Fibroblast of lung (primary cell): Measurements from ENCODE around the gene L2HGDH. TPM values are rescaled to one million over a fixed set of nuclear protein-coding genes. Genes with fewer than 3 reads are reported as not detected.

Experiments used
- DNase-seq, 2 donors: peaks; one replicate each; pipeline versions ENCODE4 v3.0.0 to v3.0.0-alpha.2; 2010; ENCODE audit warnings: low read depth in 2 of 2
- H2AFZ ChIP-seq: 2 replicates; pipeline ENCODE4 v1.5.1; 2012; ENCODE audit warnings: low read length, control low read depth, inconsistent platforms
- H3K27ac ChIP-seq: 2 replicates; pipeline ENCODE4 v1.5.1; 2011; ENCODE audit warnings: low read length, control low read depth; ENCODE audit not compliant: insufficient read depth
- H3K27me3 ChIP-seq: 2 replicates; pipeline ENCODE4 v1.5.1; 2011; ENCODE audit warnings: mild to moderate bottlenecking, low read length; ENCODE audit not compliant: control insufficient read depth, insufficient read depth
- H3K36me3 ChIP-seq: 2 replicates; pipeline ENCODE4 v1.5.1; 2011; ENCODE audit warnings: low read length; ENCODE audit not compliant: control insufficient read depth, insufficient read depth
- H3K4me1 ChIP-seq: 2 replicates; pipeline ENCODE4 v1.5.1; 2011; ENCODE audit warnings: low read length; ENCODE audit not compliant: control insufficient read depth, insufficient read depth; ENCODE audit errors: extremely low read depth
- H3K4me2 ChIP-seq: 2 replicates; pipeline ENCODE4 v1.5.1; 2011; ENCODE audit warnings: low read length, control low read depth; ENCODE audit not compliant: insufficient read depth; ENCODE audit errors: extremely low read depth
- H3K4me3 ChIP-seq, 4 experiments: fragments of 200-600 bp in 1 of 4; sonication (generic) in 1 of 4; replicated peaks in 1 of 4; 2 replicates each; pipeline ENCODE4 v1.5.1; 2011 to 2016; ENCODE audit warnings: low read length in 4 of 4, low read depth in 3 of 4, mild to moderate bottlenecking in 3 of 4, control low read depth in 2 of 4, inconsistent platforms in 1 of 4, mixed read lengths in 1 of 4; ENCODE audit not compliant: insufficient read depth in 1 of 4; ENCODE audit errors: control extremely low read depth in 1 of 4
- H3K79me2 ChIP-seq: 2 replicates; pipeline ENCODE4 v1.5.1; 2012; ENCODE audit warnings: mild to moderate bottlenecking, low read length, inconsistent platforms; ENCODE audit not compliant: control insufficient read depth, insufficient read depth
- H3K9ac ChIP-seq: 2 replicates; pipeline ENCODE4 v1.5.1; 2011; ENCODE audit warnings: mild to moderate bottlenecking, low read length, control low read depth; ENCODE audit not compliant: insufficient read depth
- H3K9me3 ChIP-seq: 2 replicates; pipeline ENCODE4 v1.5.1; 2012; ENCODE audit warnings: low read depth, low read length; ENCODE audit not compliant: control insufficient read depth, insufficient read depth
- H4K20me1 ChIP-seq: 2 replicates; pipeline ENCODE4 v1.5.1; 2011; ENCODE audit warnings: low read length; ENCODE audit not compliant: control insufficient read depth, insufficient read depth; ENCODE audit errors: extremely low read depth
- CTCF ChIP-seq, 2 donors: IDR thresholded peaks in 1 of 2; conservative IDR thresholded peaks in 1 of 2; 1 replicate in 1 of 2; 2 replicates in 1 of 2; pipeline ENCODE4 v1.5.1; 2011 to 2012; ENCODE audit warnings: low read length in 2 of 2, control low read depth in 1 of 2, inconsistent platforms in 1 of 2, low read depth in 1 of 2, mild to moderate bottlenecking in 1 of 2
- EZH2 ChIP-seq: IDR thresholded peaks from 2 replicates; pipeline ENCODE4 v1.5.1; 2012; ENCODE audit warnings: low read length, control low read depth, mild to moderate bottlenecking; ENCODE audit errors: missing control alignments
- polyA plus RNA-seq, 2 donors: library from polyadenylated mRNA; depleted of rRNA in 1 of 2; stranded (reverse) in 1 of 2; unstranded in 1 of 2; fragments of >200 nt; gene quantifications; 2 replicates each; pipeline ENCODE4 v1.2.1, GENCODE V29; 2011 to 2012; ENCODE audit warnings: missing spikeins in 1 of 2
- total RNA-seq: library from RNA; depleted of rRNA; stranded (reverse); fragments of >200 nt; gene quantifications from 2 replicates; pipeline ENCODE4 v1.2.1, GENCODE V29; 2014

The L2HGDH gene
- total and polyA plus RNA-seq, 2 donors (not counting 1 experiment from before 2014, with no cell fraction given): 3.0 to 3.8 TPM

GRCh38 chr14:50344116-50344775 lies 32.2 kb upstream of the L2HGDH start:
- no peak for TF ChIP-seq CTCF (conservative IDR thresholded peaks at IDR 0.05 in 1 of 2, IDR thresholded peaks at IDR 0.05 in 1 of 2; ENCODE audit: low read depth in 1 of 2, low read length in 2 of 2)
- no peak for TF ChIP-seq EZH2
- H3K4me3 ChIP-seq: no peak overlapping the region
- H3K4me2 ChIP-seq: no peak overlapping the region
- no peak overlapping the region for H3K27ac ChIP-seq
- no peak overlapping the region for H2AFZ ChIP-seq
- peaks cover 22% of the 10 kb centered on the region for H3K4me1 ChIP-seq
- DNase-seq: peak in 1 of 2 donors; percentile 59
- no peaks in the 10 kb centered on the region for H3K36me3 ChIP-seq
- no peaks in the 10 kb centered on the region for H4K20me1 ChIP-seq
- H3K9ac ChIP-seq: no peak overlapping the region
- H3K9me3 ChIP-seq: no peaks in the 10 kb centered on the region
- no peaks in the 10 kb centered on the region for H3K79me2 ChIP-seq
- H3K27me3 ChIP-seq: no peaks in the 10 kb centered on the region

GRCh38 chr14:50343434-50343833 lies 31.4 kb upstream of the L2HGDH start:
- Histone ChIP-seq H2AFZ (no peak overlapping the region), H3K27ac (no peak overlapping the region), H3K9ac (no peak overlapping the region), H3K27me3 (no peaks in the 10 kb centered on the region), H3K79me2 (no peaks in the 10 kb centered on the region), H3K36me3 (no peaks in the 10 kb centered on the region), H3K9me3 (no peaks in the 10 kb centered on the region), H3K4me1 (peaks cover 22% of the 10 kb centered on the region), H3K4me3 (no peak overlapping the region), H3K4me2 (no peak overlapping the region), H4K20me1 (no peaks in the 10 kb centered on the region)
- TF ChIP-seq CTCF (conservative IDR thresholded peaks at IDR 0.05 in 1 of 2, IDR thresholded peaks at IDR 0.05 in 1 of 2; ENCODE audit: low read depth in 1 of 2, low read length in 2 of 2) (no peak), EZH2 (no peak)
- peak in 1 of 2 donors; percentile 39 for DNase-seq

- Histone ChIP-seq H3K9me3 (no peaks in the 10 kb centered on the region), H3K27me3 (no peaks in the 10 kb centered on the region), H3K9ac (no peak overlapping the region), H3K36me3 (no peaks in the 10 kb centered on the region), H3K27ac (no peak overlapping the region), H2AFZ (peak overlapping the region; percentile 59), H3K4me3 (peak overlapping the region; percentile 18 to 43 (median 30)), H3K4me1 (peaks cover 17% of the 10 kb centered on the region), H3K79me2 (no peaks in the 10 kb centered on the region), H3K4me2 (peak overlapping the region; percentile 79), H4K20me1 (no peaks in the 10 kb centered on the region)
- TF ChIP-seq CTCF (conservative IDR thresholded peaks at IDR 0.05 in 1 of 2, IDR thresholded peaks at IDR 0.05 in 1 of 2; ENCODE audit: low read depth in 1 of 2, low read length in 2 of 2) (peak in 1 of 2 donors; percentile 29), EZH2 (no peak)
- DNase-seq: peak; percentile 81 to 83
Observed at GRCh38 chr14:50342221-50343078, 30.4 kb upstream of the L2HGDH start.
